DND-41 (cell line): ENCODE measurements around the gene DNHD1.
A peak's percentile ranks its signal among the peaks of the same experiment; 100 is the strongest.

Experiments
- ATAC-seq: fragments of 200-7000 bp; cut with Tn5 transposase; 3 replicates; pipeline ENCODE4 v1.9.1; 2021; ENCODE audit warnings: low read depth; ENCODE audit not compliant: insufficient read depth
- DNase-seq: peaks from one replicate; pipeline ENCODE4 v3.0.0-alpha.2; 2020
- H2AFZ ChIP-seq: 2 replicates; pipeline ENCODE4 v1.6.0; 2012; ENCODE audit warnings: low read depth, low read length
- H3K27ac ChIP-seq: 2 replicates; pipeline ENCODE4 v1.5.1; 2012; ENCODE audit warnings: low read length, inconsistent platforms
- H3K27me3 ChIP-seq: fragments of 200-600 bp; sonication (generic); 2 replicates; pipeline ENCODE4 v1.6.0; 2012; ENCODE audit warnings: low read length, mild to moderate bottlenecking, inconsistent platforms; ENCODE audit not compliant: insufficient read depth, poor library complexity
- H3K36me3 ChIP-seq: 2 replicates; pipeline ENCODE4 v1.5.1; 2012; ENCODE audit warnings: low read length, inconsistent platforms; ENCODE audit not compliant: insufficient read depth
- H3K4me1 ChIP-seq: 2 replicates; pipeline ENCODE4 v1.5.1; 2012; ENCODE audit warnings: mild to moderate bottlenecking, low read length; ENCODE audit not compliant: insufficient read depth
- H3K4me2 ChIP-seq: 2 replicates; pipeline ENCODE4 v1.6.0; 2012; ENCODE audit warnings: mild to moderate bottlenecking, moderate library complexity, low read length, inconsistent platforms; ENCODE audit not compliant: insufficient read depth
- H3K4me3 ChIP-seq, 2 experiments: fragments of 200-600 bp in 1 of 2; shearing (Covaris generic) in 1 of 2; 2 replicates each; pipeline ENCODE4 v1.5.1; 2012 to 2016; ENCODE audit warnings: inconsistent platforms in 2 of 2, low read length in 2 of 2, mild to moderate bottlenecking in 2 of 2, low read depth in 1 of 2, moderate library complexity in 1 of 2
- H3K79me2 ChIP-seq: 2 replicates; pipeline ENCODE4 v1.6.0; 2012; ENCODE audit warnings: low read length, inconsistent platforms; ENCODE audit not compliant: insufficient read depth
- H3K9ac ChIP-seq: 2 replicates; pipeline ENCODE4 v1.6.0; 2012; ENCODE audit warnings: low read depth, mild to moderate bottlenecking, inconsistent platforms, low read length, moderate library complexity
- H3K9me3 ChIP-seq: 2 replicates; pipeline ENCODE4 v1.5.1; 2012; ENCODE audit warnings: low read length, moderate library complexity, mild to moderate bottlenecking, inconsistent platforms; ENCODE audit not compliant: insufficient read depth, severe bottlenecking
- H4K20me1 ChIP-seq: 2 replicates; pipeline ENCODE4 v1.6.0; 2012; ENCODE audit warnings: low read length; ENCODE audit not compliant: insufficient read depth
- CTCF ChIP-seq: IDR thresholded peaks from 2 replicates; pipeline ENCODE4 v1.5.1; 2012; ENCODE audit warnings: borderline replicate concordance, low read length, moderate library complexity, mild to moderate bottlenecking; ENCODE audit not compliant: poor library complexity, severe bottlenecking; ENCODE audit errors: extremely low read depth
- EZH2 ChIP-seq: IDR thresholded peaks from 3 replicates; pipeline ENCODE4 v1.6.1; 2012; ENCODE audit warnings: borderline replicate concordance, low read depth, mild to moderate bottlenecking, moderate library complexity, low read length, inconsistent platforms; ENCODE audit not compliant: severe bottlenecking

DNHD1 gene

GRCh38 chr11:6610591-6610990 is 113.5 kb downstream of the DNHD1 start:
- Histone ChIP-seq H3K4me1 (peaks cover 60% of the 10 kb centered on the region), H3K4me3 (peak overlapping the region in 1 of 2 experiments; percentile 69; a peak in 2 of 4 replicates), H4K20me1 (peaks cover 19% of the 10 kb centered on the region), H3K9ac (peak overlapping the region; percentile 72), H3K79me2 (peaks cover 35% of the 10 kb centered on the region), H3K36me3 (peaks cover 55% of the 10 kb centered on the region), H3K27me3 (no peaks in the 10 kb centered on the region), H3K27ac (peak overlapping the region; percentile 75), H2AFZ (no peak overlapping the region), H3K4me2 (peak overlapping the region; percentile 99), H3K9me3 (no peaks in the 10 kb centered on the region)
- TF ChIP-seq EZH2 (no peak), CTCF (no peak)
- DNase-seq, result no peak
- ATAC-seq, result no peak

- H3K79me2 ChIP-seq, result peaks cover 30% of the 10 kb centered on the region
- peak overlapping the region; percentile 75 for H3K27ac ChIP-seq
- H2AFZ ChIP-seq, result peak overlapping the region; percentile 61; the same call in 1 of the 2 replicates
- H3K9ac ChIP-seq, result peak overlapping the region; percentile 72
- no peaks in the 10 kb centered on the region for H3K27me3 ChIP-seq
- peak overlapping the region; percentile 99 for H3K4me2 ChIP-seq
- ATAC-seq, result peak; percentile 18
- peak; percentile 46 for DNase-seq
- H3K4me1 ChIP-seq, result peaks cover 53% of the 10 kb centered on the region
- no peaks in the 10 kb centered on the region for H3K9me3 ChIP-seq
- peaks cover 19% of the 10 kb centered on the region for H4K20me1 ChIP-seq
- TF ChIP-seq CTCF (no peak), EZH2 (no peak)
- peak overlapping the region; percentile 69 to 74 for H3K4me3 ChIP-seq
- H3K36me3 ChIP-seq, result peaks cover 63% of the 10 kb centered on the region
Observed at GRCh38 chr11:6611092-6611962, 114.2 kb downstream of the DNHD1 start.

- peak overlapping the region; percentile 72 for H3K9ac ChIP-seq
- H3K4me2 ChIP-seq, result peak overlapping the region; percentile 99
- peak overlapping the region; percentile 75 for H3K27ac ChIP-seq
- peaks cover 48% of the 10 kb centered on the region for H3K4me1 ChIP-seq
- peak overlapping the region; percentile 69 to 74 for H3K4me3 ChIP-seq
- H4K20me1 ChIP-seq, result peaks cover 19% of the 10 kb centered on the region
- TF ChIP-seq EZH2, result no peak
- TF ChIP-seq CTCF, result no peak
- no peaks in the 10 kb centered on the region for H3K27me3 ChIP-seq
- no peaks in the 10 kb centered on the region for H3K9me3 ChIP-seq
- peaks cover 67% of the 10 kb centered on the region for H3K36me3 ChIP-seq
- ATAC-seq, result no peak; the same call in 2 of the 3 replicates
- peak overlapping the region; percentile 61; the same call in 1 of the 2 replicates for H2AFZ ChIP-seq
- no peak for DNase-seq
- H3K79me2 ChIP-seq, result peaks cover 27% of the 10 kb centered on the region
Observed at GRCh38 chr11:6611963-6612212, 114.8 kb downstream of the DNHD1 start.
